Mesenchymal stem cell (in vitro differentiated cells and primary cell): ENCODE measurements around the gene LSR.

Experiments
- DNase-seq: peaks from one replicate; pipeline ENCODE4 v3.0.0-alpha.2; 2013
- H2AFZ ChIP-seq: one replicate; pipeline ENCODE4 v1.6.1; 2013; ENCODE audit warnings: low read depth, mild to moderate bottlenecking, control low read depth, inconsistent platforms, low read length, moderate library complexity
- H2AK5ac ChIP-seq: 2 replicates; pipeline ENCODE4 v1.6.1; 2013; ENCODE audit warnings: low read length, moderate library complexity, mild to moderate bottlenecking, inconsistent platforms; ENCODE audit not compliant: severe bottlenecking
- H2BK120ac ChIP-seq: one replicate; pipeline ENCODE4 v1.6.1; 2013; ENCODE audit warnings: low read depth, mild to moderate bottlenecking, inconsistent platforms, low read length, moderate library complexity
- H2BK12ac ChIP-seq, 2 experiments: one replicate each; pipeline ENCODE4 v1.6.1; 2013; ENCODE audit warnings: inconsistent platforms in 2 of 2, low read length in 2 of 2, mild to moderate bottlenecking in 2 of 2, moderate library complexity in 2 of 2, control low read depth in 1 of 2
- H2BK15ac ChIP-seq: one replicate; pipeline ENCODE4 v1.6.1; 2013; ENCODE audit warnings: mild to moderate bottlenecking, low read depth, inconsistent platforms; ENCODE audit not compliant: poor library complexity, severe bottlenecking
- H2BK5ac ChIP-seq: 2 replicates; pipeline ENCODE4 v1.6.1; 2013; ENCODE audit warnings: low read depth, mild to moderate bottlenecking, low read length, control low read depth, inconsistent platforms; ENCODE audit not compliant: poor library complexity, severe bottlenecking
- H3K14ac ChIP-seq, 2 experiments: one replicate each; pipeline ENCODE4 v1.6.1; 2013; ENCODE audit warnings: inconsistent platforms in 2 of 2, low read length in 2 of 2, control low read depth in 1 of 2, mild to moderate bottlenecking in 1 of 2, moderate library complexity in 1 of 2
- H3K18ac ChIP-seq, 2 experiments: one replicate each; pipeline ENCODE4 v1.6.1; 2013; ENCODE audit warnings: inconsistent platforms in 2 of 2, low read length in 2 of 2, control low read depth in 1 of 2, low read depth in 1 of 2, mild to moderate bottlenecking in 1 of 2
- H3K23ac ChIP-seq, 2 experiments: one replicate each; pipeline ENCODE4 v1.6.1; 2013; ENCODE audit warnings: inconsistent platforms in 2 of 2, low read length in 2 of 2, mild to moderate bottlenecking in 2 of 2, moderate library complexity in 2 of 2, control low read depth in 1 of 2
- H3K27ac ChIP-seq: 2 replicates; pipeline ENCODE4 v1.5.1; 2013; ENCODE audit warnings: mild to moderate bottlenecking, moderate library complexity, low read length, control low read depth, inconsistent platforms; ENCODE audit not compliant: poor library complexity, severe bottlenecking
- H3K27me3 ChIP-seq, 2 experiments: 2 replicates each; pipeline versions ENCODE4 v1.6.1 to v1.7.0; 2013; ENCODE audit warnings: low read length in 2 of 2, mild to moderate bottlenecking in 2 of 2, moderate library complexity in 2 of 2, control low read depth in 1 of 2, inconsistent platforms in 1 of 2; ENCODE audit not compliant: control insufficient read depth in 1 of 2, insufficient read depth in 1 of 2
- H3K36me3 ChIP-seq, 2 experiments: 2 replicates each; pipeline versions ENCODE4 v1.6.1 to v1.7.0; 2013; ENCODE audit warnings: low read length in 2 of 2, control low read depth in 1 of 2, inconsistent platforms in 1 of 2, low read depth in 1 of 2, mild to moderate bottlenecking in 1 of 2; ENCODE audit not compliant: insufficient read depth in 2 of 2, control insufficient read depth in 1 of 2
- H3K4ac ChIP-seq, 2 experiments: one replicate each; pipeline ENCODE4 v1.6.1; 2013; ENCODE audit warnings: inconsistent platforms in 2 of 2, low read length in 2 of 2, mild to moderate bottlenecking in 2 of 2, moderate library complexity in 2 of 2, control low read depth in 1 of 2, low read depth in 1 of 2
- H3K4me1 ChIP-seq: 2 replicates; pipeline ENCODE4 v1.6.1; 2013; ENCODE audit warnings: low read depth, low read length, control low read depth; ENCODE audit not compliant: control insufficient read depth, insufficient read depth
- H3K4me2 ChIP-seq: 2 replicates; pipeline ENCODE4 v1.6.1; 2013; ENCODE audit warnings: low read length, mild to moderate bottlenecking, inconsistent platforms; ENCODE audit not compliant: poor library complexity, severe bottlenecking
- H3K4me3 ChIP-seq, 2 experiments: 2 replicates each; pipeline versions ENCODE4 v1.5.1 to v1.7.0; 2013; ENCODE audit warnings: low read length in 2 of 2, mild to moderate bottlenecking in 2 of 2, control low read depth in 1 of 2, low read depth in 1 of 2; ENCODE audit not compliant: insufficient read depth in 1 of 2
- H3K79me1 ChIP-seq: replicated peaks from 2 replicates; pipeline ENCODE4 v1.6.1; 2013; ENCODE audit warnings: mild to moderate bottlenecking, control low read depth, low read length, inconsistent platforms; ENCODE audit not compliant: poor library complexity, severe bottlenecking
- H3K9ac ChIP-seq: 2 replicates; pipeline ENCODE4 v1.7.0; 2013; ENCODE audit warnings: mild to moderate bottlenecking, low read length, moderate library complexity
- H3K9me3 ChIP-seq: 2 replicates; pipeline ENCODE4 v1.7.0; 2013; ENCODE audit warnings: mild to moderate bottlenecking, low read length; ENCODE audit not compliant: control insufficient read depth
- H4K8ac ChIP-seq: one replicate; pipeline ENCODE4 v1.6.1; 2013; ENCODE audit warnings: inconsistent platforms, mild to moderate bottlenecking, low read length, moderate library complexity
- H4K91ac ChIP-seq: one replicate; pipeline ENCODE4 v1.6.1; 2013; ENCODE audit warnings: mild to moderate bottlenecking, low read length, inconsistent platforms
- WGBS: methylation state at CpG from one replicate; pipeline ENCODE4 v1.1.7; 2013; ENCODE audit warnings: mixed read lengths; 5-methylcytosine and 5-hydroxymethylcytosine counted together

Gene LSR

DNA sequence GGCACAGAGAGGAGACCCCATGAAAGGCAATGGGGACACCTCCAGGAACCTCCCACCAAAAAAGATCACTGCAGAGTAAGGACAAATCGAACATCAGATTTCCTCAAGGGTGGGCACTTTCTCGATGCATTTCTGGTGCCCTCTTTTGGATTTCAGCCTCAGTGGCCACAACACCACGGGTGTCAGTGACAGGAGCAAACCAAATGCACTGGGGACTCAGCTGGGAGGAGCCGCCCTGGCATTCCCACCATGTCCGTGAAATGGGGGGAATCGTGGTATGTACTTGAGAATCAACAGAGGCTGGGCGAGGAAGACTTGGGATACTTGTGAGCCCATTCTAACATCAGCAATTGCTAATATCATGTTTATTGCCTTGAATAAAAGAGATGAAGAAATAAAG lies 36.6 kb upstream of the LSR start:
- Histone ChIP-seq H3K79me1 (no peaks in the 10 kb centered on the region), H3K9ac (no peak overlapping the region), H3K36me3 (no peaks in the 10 kb centered on the region), H3K27me3 (no peaks in the 10 kb centered on the region), H2BK15ac (no peak overlapping the region), H3K18ac (no peak overlapping the region), H2AFZ (no peak overlapping the region), H4K8ac (no peak overlapping the region), H3K27ac (no peak overlapping the region), H3K23ac (no peak overlapping the region), H2BK5ac (no peak overlapping the region), H2AK5ac (no peak overlapping the region), H3K4ac (no peak overlapping the region), H2BK12ac (no peak overlapping the region), H3K4me3 (no peak overlapping the region), H4K91ac (no peak overlapping the region), H3K4me2 (no peak overlapping the region), H3K9me3 (peaks cover 5% of the 10 kb centered on the region), H2BK120ac (no peak overlapping the region), H3K4me1 (peaks cover 9% of the 10 kb centered on the region), H3K14ac (no peak overlapping the region)
- 52% methylated on average over 6 of the region's 7 CpGs for WGBS
- DNase-seq = no peak

- no peak overlapping the region for H3K18ac ChIP-seq
- peaks cover 9% of the 10 kb centered on the region for H3K4me1 ChIP-seq
- 81% methylated on average over 19 of the region's 21 CpGs for WGBS
- H4K8ac ChIP-seq = no peak overlapping the region
- peaks cover 10% of the 10 kb centered on the region for H3K9me3 ChIP-seq
- no peak overlapping the region for H2AFZ ChIP-seq
- no peak overlapping the region for H2BK5ac ChIP-seq
- no peak overlapping the region for H3K4ac ChIP-seq
- no peaks in the 10 kb centered on the region for H3K79me1 ChIP-seq
- no peak overlapping the region for H3K4me2 ChIP-seq
- no peak overlapping the region for H2BK15ac ChIP-seq
- H2AK5ac ChIP-seq = no peak overlapping the region
- H3K27ac ChIP-seq = no peak overlapping the region
- H2BK120ac ChIP-seq = no peak overlapping the region
- H3K4me3 ChIP-seq = no peak overlapping the region
- no peak overlapping the region for H3K14ac ChIP-seq
- no peak overlapping the region for H2BK12ac ChIP-seq
- DNase-seq = no peak
- H3K36me3 ChIP-seq = no peaks in the 10 kb centered on the region
- H3K9ac ChIP-seq = no peak overlapping the region
- H3K27me3 ChIP-seq = no peaks in the 10 kb centered on the region
- no peak overlapping the region for H4K91ac ChIP-seq
- H3K23ac ChIP-seq = no peak overlapping the region
These were observed 34.9 kb upstream of the LSR start for GRCh38 chr19:35213663-35214632.

DNA sequence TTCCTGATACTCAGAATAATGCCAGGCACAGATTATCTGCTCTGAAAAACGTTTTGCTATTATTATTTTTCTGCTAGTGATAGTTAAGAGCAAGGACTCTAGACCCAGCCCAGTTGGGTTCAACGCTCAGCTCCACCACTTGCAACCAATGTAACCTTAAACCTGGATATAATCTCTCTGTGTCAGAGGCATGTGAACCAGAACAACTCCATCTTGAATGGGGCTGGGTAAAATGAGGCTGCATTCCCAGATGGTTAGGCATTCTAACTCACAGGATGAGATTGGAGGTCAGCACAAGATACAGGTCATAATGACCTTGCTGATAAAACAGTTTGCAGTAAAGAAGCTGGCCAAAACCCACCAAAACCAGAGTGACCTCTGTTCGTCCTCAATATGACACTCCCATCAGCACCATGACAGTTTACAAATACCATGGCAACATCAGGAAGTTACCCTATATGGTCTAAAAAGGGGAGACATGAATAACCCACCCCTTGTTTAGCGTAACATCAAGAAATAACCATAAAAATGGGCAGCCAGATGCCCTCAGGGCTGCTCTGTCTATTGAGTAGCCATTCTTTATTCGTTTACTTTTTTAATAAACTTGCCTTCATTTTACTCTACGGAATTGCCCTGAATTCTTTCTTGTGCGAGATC lies 33.9 kb upstream of the LSR start:
- WGBS = 77% methylated on average over 5 of the region's 7 CpGs
- H3K4ac ChIP-seq = no peak overlapping the region
- H3K27me3 ChIP-seq = no peaks in the 10 kb centered on the region
- no peak overlapping the region for H2BK15ac ChIP-seq
- H3K4me1 ChIP-seq = peaks cover 9% of the 10 kb centered on the region
- no peak overlapping the region for H3K9ac ChIP-seq
- H3K9me3 ChIP-seq = peaks cover 16% of the 10 kb centered on the region
- no peak overlapping the region for H3K4me3 ChIP-seq
- no peaks in the 10 kb centered on the region for H3K36me3 ChIP-seq
- DNase-seq = no peak
- H2BK12ac ChIP-seq = no peak overlapping the region
- H2AFZ ChIP-seq = no peak overlapping the region
- no peak overlapping the region for H3K4me2 ChIP-seq
- no peak overlapping the region for H2AK5ac ChIP-seq
- no peaks in the 10 kb centered on the region for H3K79me1 ChIP-seq
- H3K27ac ChIP-seq = no peak overlapping the region
- H2BK120ac ChIP-seq = no peak overlapping the region
- H3K18ac ChIP-seq = no peak overlapping the region
- no peak overlapping the region for H2BK5ac ChIP-seq
- H4K91ac ChIP-seq = no peak overlapping the region
- no peak overlapping the region for H4K8ac ChIP-seq
- no peak overlapping the region for H3K14ac ChIP-seq
- no peak overlapping the region for H3K23ac ChIP-seq

GRCh38 chr19:35216016-35216832 lies 32.6 kb upstream of the LSR start:
- Histone ChIP-seq H2BK15ac (no peak overlapping the region), H3K27me3 (no peaks in the 10 kb centered on the region), H4K91ac (no peak overlapping the region), H2AK5ac (no peak overlapping the region), H3K23ac (no peak overlapping the region), H3K27ac (no peak overlapping the region), H3K36me3 (no peaks in the 10 kb centered on the region), H4K8ac (no peak overlapping the region), H3K14ac (no peak overlapping the region), H3K4ac (no peak overlapping the region), H3K18ac (no peak overlapping the region), H3K9ac (no peak overlapping the region), H3K79me1 (no peaks in the 10 kb centered on the region), H3K9me3 (peaks cover 16% of the 10 kb centered on the region), H2BK12ac (no peak overlapping the region), H2AFZ (no peak overlapping the region), H3K4me2 (no peak overlapping the region), H3K4me3 (no peak overlapping the region), H3K4me1 (peaks cover 9% of the 10 kb centered on the region), H2BK5ac (no peak overlapping the region), H2BK120ac (no peak overlapping the region)
- no peak for DNase-seq
- WGBS = 78% methylated on average over 7 of the region's 8 CpGs
